ENCODE results near the gene DARS1. TPM values are rescaled to one million over a fixed set of nuclear protein-coding genes. Genes with fewer than 3 reads are reported as not detected.

The DARS1 gene
- total and polyA plus RNA-seq, 2 experiments from 2014 or later: 115 to 148 TPM

DNA sequence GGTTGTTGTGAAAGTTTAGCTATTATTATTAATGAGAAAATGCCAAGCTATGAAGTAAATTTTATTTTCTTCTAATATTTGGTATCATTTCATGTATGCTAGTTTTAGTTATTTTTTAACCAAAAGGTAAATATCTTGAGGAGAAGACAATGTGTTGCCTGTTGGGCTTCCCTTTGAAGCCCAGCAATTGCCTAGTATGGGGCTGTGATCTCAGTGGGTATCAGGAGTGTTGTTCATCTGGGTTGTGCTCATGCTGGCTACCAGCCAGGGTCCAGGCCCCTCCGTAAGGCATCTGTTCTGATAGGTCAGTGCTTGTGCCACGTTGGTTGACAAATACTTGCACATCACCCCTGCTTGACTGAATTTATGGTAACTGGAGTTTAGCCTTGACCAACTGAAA lies 38.0 kb upstream of the DARS1 start:
- Mint-ChIP-seq H3K4me3 (no peak overlapping the region), H3K27ac (no peak overlapping the region), H3K27me3 (ENCODE audit: insufficient read depth, low read depth, poor library complexity) (peaks cover 5% of the 10 kb centered on the region), H3K9me3 (no peaks in the 10 kb centered on the region), H3K4me1 (peaks cover 24% of the 10 kb centered on the region), H3K36me3 (ENCODE audit: low read depth) (no peaks in the 10 kb centered on the region)
- Histone ChIP-seq H3K4me1 (ENCODE audit: insufficient read depth) (peaks cover 9% of the 10 kb centered on the region), H3K36me3 (ENCODE audit: insufficient read depth) (no peaks in the 10 kb centered on the region), H4K20me1 (replicated peaks; ENCODE audit: insufficient read depth) (no peaks in the 10 kb centered on the region), H3K4me2 (no peak overlapping the region), H3K4me3 (no peak overlapping the region), H3K27ac (ENCODE audit: low read depth) (no peak overlapping the region), H3K79me2 (replicated peaks; ENCODE audit: insufficient read depth) (no peaks in the 10 kb centered on the region), H3K27me3 (ENCODE audit: insufficient read depth) (peaks cover 7% of the 10 kb centered on the region; the same call in 1 of the 2 replicates), H3K9me2 (ENCODE audit: insufficient read depth) (no peaks in the 10 kb centered on the region), H3F3A (replicated peaks; ENCODE audit: low read depth) (no peaks in the 10 kb centered on the region), H2AFZ (no peak overlapping the region)
- TF ChIP-seq POLR2AphosphoS5 (IDR thresholded peaks at IDR 0.05; ENCODE audit: low read depth) (no peak), STAT1 (IDR thresholded peaks at IDR 0.05; ENCODE audit: unreplicated experiment) (no peak), CREB1 (CRISPR knock-in tag; IDR thresholded peaks at IDR 0.05; ENCODE audit: low read depth) (no peak), EZH2 (IDR thresholded peaks at IDR 0.05; ENCODE audit: low read depth, unreplicated experiment) (no peak), ZNF331 (CRISPR knock-in tag; IDR thresholded peaks at IDR 0.05; ENCODE audit: low read depth) (no peak), NANOG (IDR thresholded peaks at IDR 0.05; ENCODE audit: borderline replicate concordance) (no peak), EZH2phosphoT487 (IDR thresholded peaks at IDR 0.05; ENCODE audit: unreplicated experiment) (no peak), ZNF114 (CRISPR knock-in tag; IDR thresholded peaks at IDR 0.05) (no peak), JUNB (IDR thresholded peaks at IDR 0.05; ENCODE audit: unreplicated experiment) (no peak)
- TF ChIP-seq, protein P1, sequence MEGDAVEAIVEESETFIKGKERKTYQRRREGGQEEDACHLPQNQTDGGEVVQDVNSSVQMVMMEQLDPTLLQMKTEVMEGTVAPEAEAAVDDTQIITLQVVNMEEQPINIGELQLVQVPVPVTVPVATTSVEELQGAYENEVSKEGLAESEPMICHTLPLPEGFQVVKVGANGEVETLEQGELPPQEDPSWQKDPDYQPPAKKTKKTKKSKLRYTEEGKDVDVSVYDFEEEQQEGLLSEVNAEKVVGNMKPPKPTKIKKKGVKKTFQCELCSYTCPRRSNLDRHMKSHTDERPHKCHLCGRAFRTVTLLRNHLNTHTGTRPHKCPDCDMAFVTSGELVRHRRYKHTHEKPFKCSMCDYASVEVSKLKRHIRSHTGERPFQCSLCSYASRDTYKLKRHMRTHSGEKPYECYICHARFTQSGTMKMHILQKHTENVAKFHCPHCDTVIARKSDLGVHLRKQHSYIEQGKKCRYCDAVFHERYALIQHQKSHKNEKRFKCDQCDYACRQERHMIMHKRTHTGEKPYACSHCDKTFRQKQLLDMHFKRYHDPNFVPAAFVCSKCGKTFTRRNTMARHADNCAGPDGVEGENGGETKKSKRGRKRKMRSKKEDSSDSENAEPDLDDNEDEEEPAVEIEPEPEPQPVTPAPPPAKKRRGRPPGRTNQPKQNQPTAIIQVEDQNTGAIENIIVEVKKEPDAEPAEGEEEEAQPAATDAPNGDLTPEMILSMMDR (conservative IDR thresholded peaks at IDR 0.05; ENCODE audit: low read depth in 2 of 2): no peak
- TF ChIP-seq, protein P2, sequence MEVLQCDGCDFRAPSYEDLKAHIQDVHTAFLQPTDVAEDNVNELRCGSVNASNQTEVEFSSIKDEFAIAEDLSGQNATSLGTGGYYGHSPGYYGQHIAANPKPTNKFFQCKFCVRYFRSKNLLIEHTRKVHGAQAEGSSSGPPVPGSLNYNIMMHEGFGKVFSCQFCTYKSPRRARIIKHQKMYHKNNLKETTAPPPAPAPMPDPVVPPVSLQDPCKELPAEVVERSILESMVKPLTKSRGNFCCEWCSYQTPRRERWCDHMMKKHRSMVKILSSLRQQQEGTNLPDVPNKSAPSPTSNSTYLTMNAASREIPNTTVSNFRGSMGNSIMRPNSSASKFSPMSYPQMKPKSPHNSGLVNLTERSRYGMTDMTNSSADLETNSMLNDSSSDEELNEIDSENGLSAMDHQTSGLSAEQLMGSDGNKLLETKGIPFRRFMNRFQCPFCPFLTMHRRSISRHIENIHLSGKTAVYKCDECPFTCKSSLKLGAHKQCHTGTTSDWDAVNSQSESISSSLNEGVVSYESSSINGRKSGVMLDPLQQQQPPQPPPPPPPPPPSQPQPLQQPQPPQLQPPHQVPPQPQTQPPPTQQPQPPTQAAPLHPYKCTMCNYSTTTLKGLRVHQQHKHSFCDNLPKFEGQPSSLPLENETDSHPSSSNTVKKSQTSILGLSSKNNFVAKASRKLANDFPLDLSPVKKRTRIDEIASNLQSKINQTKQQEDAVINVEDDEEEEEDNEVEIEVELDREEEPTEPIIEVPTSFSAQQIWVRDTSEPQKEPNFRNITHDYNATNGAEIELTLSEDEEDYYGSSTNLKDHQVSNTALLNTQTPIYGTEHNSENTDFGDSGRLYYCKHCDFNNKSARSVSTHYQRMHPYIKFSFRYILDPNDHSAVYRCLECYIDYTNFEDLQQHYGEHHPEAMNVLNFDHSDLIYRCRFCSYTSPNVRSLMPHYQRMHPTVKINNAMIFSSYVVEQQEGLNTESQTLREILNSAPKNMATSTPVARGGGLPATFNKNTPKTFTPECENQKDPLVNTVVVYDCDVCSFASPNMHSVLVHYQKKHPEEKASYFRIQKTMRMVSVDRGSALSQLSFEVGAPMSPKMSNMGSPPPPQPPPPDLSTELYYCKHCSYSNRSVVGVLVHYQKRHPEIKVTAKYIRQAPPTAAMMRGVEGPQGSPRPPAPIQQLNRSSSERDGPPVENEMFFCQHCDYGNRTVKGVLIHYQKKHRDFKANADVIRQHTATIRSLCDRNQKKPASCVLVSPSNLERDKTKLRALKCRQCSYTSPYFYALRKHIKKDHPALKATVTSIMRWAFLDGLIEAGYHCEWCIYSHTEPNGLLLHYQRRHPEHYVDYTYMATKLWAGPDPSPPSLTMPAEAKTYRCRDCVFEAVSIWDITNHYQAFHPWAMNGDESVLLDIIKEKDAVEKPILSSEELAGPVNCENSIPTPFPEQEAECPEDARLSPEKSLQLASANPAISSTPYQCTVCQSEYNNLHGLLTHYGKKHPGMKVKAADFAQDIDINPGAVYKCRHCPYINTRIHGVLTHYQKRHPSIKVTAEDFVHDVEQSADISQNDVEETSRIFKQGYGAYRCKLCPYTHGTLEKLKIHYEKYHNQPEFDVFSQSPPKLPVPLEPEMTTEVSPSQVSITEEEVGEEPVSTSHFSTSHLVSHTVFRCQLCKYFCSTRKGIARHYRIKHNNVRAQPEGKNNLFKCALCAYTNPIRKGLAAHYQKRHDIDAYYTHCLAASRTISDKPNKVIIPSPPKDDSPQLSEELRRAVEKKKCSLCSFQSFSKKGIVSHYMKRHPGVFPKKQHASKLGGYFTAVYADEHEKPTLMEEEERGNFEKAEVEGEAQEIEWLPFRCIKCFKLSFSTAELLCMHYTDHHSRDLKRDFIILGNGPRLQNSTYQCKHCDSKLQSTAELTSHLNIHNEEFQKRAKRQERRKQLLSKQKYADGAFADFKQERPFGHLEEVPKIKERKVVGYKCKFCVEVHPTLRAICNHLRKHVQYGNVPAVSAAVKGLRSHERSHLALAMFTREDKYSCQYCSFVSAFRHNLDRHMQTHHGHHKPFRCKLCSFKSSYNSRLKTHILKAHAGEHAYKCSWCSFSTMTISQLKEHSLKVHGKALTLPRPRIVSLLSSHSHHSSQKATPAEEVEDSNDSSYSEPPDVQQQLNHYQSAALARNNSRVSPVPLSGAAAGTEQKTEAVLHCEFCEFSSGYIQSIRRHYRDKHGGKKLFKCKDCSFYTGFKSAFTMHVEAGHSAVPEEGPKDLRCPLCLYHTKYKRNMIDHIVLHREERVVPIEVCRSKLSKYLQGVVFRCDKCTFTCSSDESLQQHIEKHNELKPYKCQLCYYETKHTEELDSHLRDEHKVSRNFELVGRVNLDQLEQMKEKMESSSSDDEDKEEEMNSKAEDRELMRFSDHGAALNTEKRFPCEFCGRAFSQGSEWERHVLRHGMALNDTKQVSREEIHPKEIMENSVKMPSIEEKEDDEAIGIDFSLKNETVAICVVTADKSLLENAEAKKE (CRISPR knock-in tag; IDR thresholded peaks at IDR 0.05): no peak
- TF ChIP-seq, protein P3, sequence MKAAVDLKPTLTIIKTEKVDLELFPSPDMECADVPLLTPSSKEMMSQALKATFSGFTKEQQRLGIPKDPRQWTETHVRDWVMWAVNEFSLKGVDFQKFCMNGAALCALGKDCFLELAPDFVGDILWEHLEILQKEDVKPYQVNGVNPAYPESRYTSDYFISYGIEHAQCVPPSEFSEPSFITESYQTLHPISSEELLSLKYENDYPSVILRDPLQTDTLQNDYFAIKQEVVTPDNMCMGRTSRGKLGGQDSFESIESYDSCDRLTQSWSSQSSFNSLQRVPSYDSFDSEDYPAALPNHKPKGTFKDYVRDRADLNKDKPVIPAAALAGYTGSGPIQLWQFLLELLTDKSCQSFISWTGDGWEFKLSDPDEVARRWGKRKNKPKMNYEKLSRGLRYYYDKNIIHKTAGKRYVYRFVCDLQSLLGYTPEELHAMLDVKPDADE (IDR thresholded peaks at IDR 0.05): no peak
- TF ChIP-seq, protein P4, sequence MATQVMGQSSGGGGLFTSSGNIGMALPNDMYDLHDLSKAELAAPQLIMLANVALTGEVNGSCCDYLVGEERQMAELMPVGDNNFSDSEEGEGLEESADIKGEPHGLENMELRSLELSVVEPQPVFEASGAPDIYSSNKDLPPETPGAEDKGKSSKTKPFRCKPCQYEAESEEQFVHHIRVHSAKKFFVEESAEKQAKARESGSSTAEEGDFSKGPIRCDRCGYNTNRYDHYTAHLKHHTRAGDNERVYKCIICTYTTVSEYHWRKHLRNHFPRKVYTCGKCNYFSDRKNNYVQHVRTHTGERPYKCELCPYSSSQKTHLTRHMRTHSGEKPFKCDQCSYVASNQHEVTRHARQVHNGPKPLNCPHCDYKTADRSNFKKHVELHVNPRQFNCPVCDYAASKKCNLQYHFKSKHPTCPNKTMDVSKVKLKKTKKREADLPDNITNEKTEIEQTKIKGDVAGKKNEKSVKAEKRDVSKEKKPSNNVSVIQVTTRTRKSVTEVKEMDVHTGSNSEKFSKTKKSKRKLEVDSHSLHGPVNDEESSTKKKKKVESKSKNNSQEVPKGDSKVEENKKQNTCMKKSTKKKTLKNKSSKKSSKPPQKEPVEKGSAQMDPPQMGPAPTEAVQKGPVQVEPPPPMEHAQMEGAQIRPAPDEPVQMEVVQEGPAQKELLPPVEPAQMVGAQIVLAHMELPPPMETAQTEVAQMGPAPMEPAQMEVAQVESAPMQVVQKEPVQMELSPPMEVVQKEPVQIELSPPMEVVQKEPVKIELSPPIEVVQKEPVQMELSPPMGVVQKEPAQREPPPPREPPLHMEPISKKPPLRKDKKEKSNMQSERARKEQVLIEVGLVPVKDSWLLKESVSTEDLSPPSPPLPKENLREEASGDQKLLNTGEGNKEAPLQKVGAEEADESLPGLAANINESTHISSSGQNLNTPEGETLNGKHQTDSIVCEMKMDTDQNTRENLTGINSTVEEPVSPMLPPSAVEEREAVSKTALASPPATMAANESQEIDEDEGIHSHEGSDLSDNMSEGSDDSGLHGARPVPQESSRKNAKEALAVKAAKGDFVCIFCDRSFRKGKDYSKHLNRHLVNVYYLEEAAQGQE (IDR thresholded peaks at IDR 0.05; ENCODE audit: unreplicated experiment): no peak
- ATAC-seq: no peak
- DNase-seq (ENCODE audit: low spot score): no peak

Data from GM23338 (cell line).